Measurements from ENCODE around the gene NFS1. TPM values are rescaled to one million over a fixed set of nuclear protein-coding genes. Genes with fewer than 3 reads are reported as not detected.
A peak's percentile ranks its signal among the peaks of the same experiment; 100 is the strongest.

NFS1 gene
- total RNA-seq, 4 donors from 2014 or later, result 9.1 to 35.4 (median 20.4) TPM

- H3K4me1 ChIP-seq, result peaks cover 0 to 14% of the 10 kb centered on the region in 2 donors
- peak overlapping the region; percentile 82 to 91 for H3K27ac ChIP-seq
- no peaks in the 10 kb centered on the region for H3K27me3 ChIP-seq
- H3K9me3 ChIP-seq, result no peaks in the 10 kb centered on the region
- DNase-seq, result no peak
- peak overlapping the region; percentile 78 to 94 for H3K4me3 ChIP-seq
- intact Hi-C loops (cut with DNase I; ENCODE audit: low total_unique reads), result no loop called here
- no peaks in the 10 kb centered on the region for H3K36me3 ChIP-seq
- TF ChIP-seq CTCF (IDR thresholded peaks at IDR 0.05), result no peak
- no peak for TF ChIP-seq POLR2A (IDR thresholded peaks at IDR 0.05)
These were observed 939 bp upstream of the NFS1 start for GRCh38 chr20:35699957-35700624.

GRCh38 chr20:35698298-35699126 lies 640 bp downstream of the NFS1 start:
- H3K27ac ChIP-seq, result peak overlapping the region; percentile 82 to 91
- H3K4me1 ChIP-seq, result peaks cover 0 to 14% of the 10 kb centered on the region in 2 donors
- H3K27me3 ChIP-seq, result no peaks in the 10 kb centered on the region
- H3K4me3 ChIP-seq, result peak overlapping the region; percentile 78 to 94
- intact Hi-C loops (cut with DNase I; ENCODE audit: low total_unique reads), result no loop called here
- no peak for DNase-seq
- TF ChIP-seq CTCF (IDR thresholded peaks at IDR 0.05) (no peak), POLR2A (IDR thresholded peaks at IDR 0.05) (no peak)
- H3K9me3 ChIP-seq, result no peaks in the 10 kb centered on the region
- no peaks in the 10 kb centered on the region for H3K36me3 ChIP-seq

GRCh38 chr20:35697696-35698297 lies 1.4 kb downstream of the NFS1 start:
- H3K9me3 ChIP-seq, result no peaks in the 10 kb centered on the region
- intact Hi-C loops (cut with DNase I; ENCODE audit: low total_unique reads), result no loop called here
- no peaks in the 10 kb centered on the region for H3K27me3 ChIP-seq
- H3K27ac ChIP-seq, result peak overlapping the region in 1 of 2 donors; percentile 82
- H3K4me3 ChIP-seq, result peak overlapping the region in 1 of 2 donors; percentile 94
- no peaks in the 10 kb centered on the region for H3K36me3 ChIP-seq
- TF ChIP-seq CTCF (IDR thresholded peaks at IDR 0.05) (no peak), POLR2A (IDR thresholded peaks at IDR 0.05) (no peak)
- H3K4me1 ChIP-seq, result peaks cover 0 to 14% of the 10 kb centered on the region in 2 donors
- no peak for DNase-seq

GRCh38 chr20:35695978-35696377 lies 3.2 kb downstream of the NFS1 start:
- H3K9me3 ChIP-seq, result no peaks in the 10 kb centered on the region
- TF ChIP-seq POLR2A (IDR thresholded peaks at IDR 0.05) (no peak), CTCF (IDR thresholded peaks at IDR 0.05) (no peak)
- peaks cover 0 to 14% of the 10 kb centered on the region in 2 donors for H3K4me1 ChIP-seq
- intact Hi-C loops (cut with DNase I; ENCODE audit: low total_unique reads), result no loop called here
- DNase-seq, result no peak
- no peak overlapping the region for H3K27ac ChIP-seq
- no peaks in the 10 kb centered on the region for H3K36me3 ChIP-seq
- no peaks in the 10 kb centered on the region for H3K27me3 ChIP-seq
- no peak overlapping the region for H3K4me3 ChIP-seq

Measured in uterus (tissue), 4 donors.